Loucy (cell line): ENCODE results near the gene PBX2.
"Not testable (repeated sequence)": the region's sequence is repeated elsewhere in the genome, so short reads cannot be mapped to it uniquely, and the experiment has no call there.

Source experiments
- H2AFZ ChIP-seq: fragments of 200-600 bp; sonication (generic); 2 replicates; pipeline ENCODE4 v1.6.0; 2016; ENCODE audit warnings: antibody characterized with exemption, mild to moderate bottlenecking, low read length, moderate library complexity
- H3F3A ChIP-seq: fragments of 200-600 bp; 2 replicates; pipeline ENCODE4 v1.6.0; 2016; ENCODE audit warnings: antibody characterized with exemption, low read depth, mild to moderate bottlenecking
- H3K27me3 ChIP-seq: fragments of 200-600 bp; sonication (generic); 2 replicates; pipeline ENCODE4 v1.6.1; 2014; ENCODE audit warnings: low read length, mild to moderate bottlenecking; ENCODE audit not compliant: insufficient read depth, poor library complexity, severe bottlenecking
- H3K36me3 ChIP-seq: fragments of 200-600 bp; sonication (generic); 2 replicates; pipeline ENCODE4 v1.6.1; 2016; ENCODE audit warnings: low read length; ENCODE audit not compliant: insufficient read depth
- H3K4me1 ChIP-seq: fragments of 200-600 bp; sonication (generic); 2 replicates; pipeline ENCODE4 v1.5.1; 2014; ENCODE audit warnings: low read length, mild to moderate bottlenecking; ENCODE audit not compliant: insufficient read depth, poor library complexity, severe bottlenecking
- H3K4me2 ChIP-seq: fragments of 200-600 bp; sonication (generic); 2 replicates; pipeline ENCODE4 v1.6.0; 2014; ENCODE audit warnings: antibody characterized with exemption, low read length, low read depth, mild to moderate bottlenecking; ENCODE audit not compliant: poor library complexity, severe bottlenecking
- H3K4me3 ChIP-seq: fragments of 200-600 bp; sonication (generic); 2 replicates; pipeline ENCODE4 v1.5.1; 2014; ENCODE audit warnings: low read length, mild to moderate bottlenecking, mixed read lengths; ENCODE audit not compliant: poor library complexity, severe bottlenecking
- H3K79me2 ChIP-seq: fragments of 200-600 bp; sonication (generic); 2 replicates; pipeline ENCODE4 v1.6.1; 2014; ENCODE audit warnings: low read length; ENCODE audit not compliant: insufficient read depth
- H3K9ac ChIP-seq: fragments of 200-600 bp; sonication (generic); 2 replicates; pipeline ENCODE4 v1.6.0; 2014; ENCODE audit warnings: mild to moderate bottlenecking, low read depth, low read length, moderate library complexity; ENCODE audit not compliant: poor library complexity, severe bottlenecking
- H3K9me2 ChIP-seq: fragments of 200-600 bp; sonication (generic); replicated peaks from 2 replicates; pipeline ENCODE4 v1.6.1; 2016; ENCODE audit warnings: low read depth, low read length, mixed read lengths
- H3K9me3 ChIP-seq: fragments of 200-600 bp; sonication (generic); 2 replicates; pipeline ENCODE4 v1.6.1; 2014; ENCODE audit warnings: mild to moderate bottlenecking, antibody characterized with exemption, low read length, low read depth; ENCODE audit not compliant: insufficient read depth
- H4K20me1 ChIP-seq: fragments of 200-600 bp; sonication (generic); 2 replicates; pipeline ENCODE4 v1.6.0; 2014; ENCODE audit warnings: antibody characterized with exemption, low read length, mild to moderate bottlenecking; ENCODE audit not compliant: insufficient read depth, poor library complexity, severe bottlenecking
- EZH2phosphoT487 ChIP-seq: fragments of 200-600 bp; IDR thresholded peaks from 2 replicates; pipeline ENCODE4 v1.6.1; 2018; ENCODE audit warnings: antibody characterized with exemption, mild to moderate bottlenecking, moderate library complexity, borderline replicate concordance
- TF ChIP-seq, protein P1 (sequence below): fragments of 200-600 bp; sonication (generic); conservative IDR thresholded peaks from 2 replicates; pipeline ENCODE4 v1.5.1; 2014; ENCODE audit warnings: mild to moderate bottlenecking, antibody characterized with exemption, low read length

Gene PBX2

DNA sequence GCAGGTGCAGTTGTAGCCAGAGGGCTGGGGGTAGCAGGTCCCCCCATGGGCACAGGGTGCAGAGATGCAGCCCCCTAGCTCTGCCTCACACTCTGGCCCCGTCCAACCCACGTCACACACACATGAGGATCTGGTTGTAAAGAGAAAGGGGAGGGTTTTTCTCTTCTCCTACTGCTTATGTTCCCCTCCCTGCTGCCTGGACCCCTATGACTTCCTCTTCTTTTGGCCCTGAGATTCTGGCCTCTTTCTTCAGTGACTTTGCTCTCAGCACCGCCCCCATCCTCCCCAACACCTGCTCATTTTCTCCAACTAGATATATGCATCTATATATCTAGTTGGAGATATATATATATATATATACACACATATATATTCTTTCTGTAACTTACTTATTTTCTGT, 24.1 kb upstream of the PBX2 start:
- Histone ChIP-seq H3F3A (no peaks in the 10 kb centered on the region), H3K4me2 (no peak overlapping the region), H3K4me3 (no peak overlapping the region), H3K27me3 (no peaks in the 10 kb centered on the region), H3K9me2 (no peaks in the 10 kb centered on the region), H2AFZ (no peak overlapping the region), H3K79me2 (no peaks in the 10 kb centered on the region), H3K36me3 (no peaks in the 10 kb centered on the region), H3K4me1 (no peaks in the 10 kb centered on the region), H3K9ac (no peak overlapping the region), H4K20me1 (no peaks in the 10 kb centered on the region), H3K9me3 (no peaks in the 10 kb centered on the region)
- no peak for TF ChIP-seq EZH2phosphoT487
- TF ChIP-seq, protein P1, sequence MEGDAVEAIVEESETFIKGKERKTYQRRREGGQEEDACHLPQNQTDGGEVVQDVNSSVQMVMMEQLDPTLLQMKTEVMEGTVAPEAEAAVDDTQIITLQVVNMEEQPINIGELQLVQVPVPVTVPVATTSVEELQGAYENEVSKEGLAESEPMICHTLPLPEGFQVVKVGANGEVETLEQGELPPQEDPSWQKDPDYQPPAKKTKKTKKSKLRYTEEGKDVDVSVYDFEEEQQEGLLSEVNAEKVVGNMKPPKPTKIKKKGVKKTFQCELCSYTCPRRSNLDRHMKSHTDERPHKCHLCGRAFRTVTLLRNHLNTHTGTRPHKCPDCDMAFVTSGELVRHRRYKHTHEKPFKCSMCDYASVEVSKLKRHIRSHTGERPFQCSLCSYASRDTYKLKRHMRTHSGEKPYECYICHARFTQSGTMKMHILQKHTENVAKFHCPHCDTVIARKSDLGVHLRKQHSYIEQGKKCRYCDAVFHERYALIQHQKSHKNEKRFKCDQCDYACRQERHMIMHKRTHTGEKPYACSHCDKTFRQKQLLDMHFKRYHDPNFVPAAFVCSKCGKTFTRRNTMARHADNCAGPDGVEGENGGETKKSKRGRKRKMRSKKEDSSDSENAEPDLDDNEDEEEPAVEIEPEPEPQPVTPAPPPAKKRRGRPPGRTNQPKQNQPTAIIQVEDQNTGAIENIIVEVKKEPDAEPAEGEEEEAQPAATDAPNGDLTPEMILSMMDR = no peak

DNA sequence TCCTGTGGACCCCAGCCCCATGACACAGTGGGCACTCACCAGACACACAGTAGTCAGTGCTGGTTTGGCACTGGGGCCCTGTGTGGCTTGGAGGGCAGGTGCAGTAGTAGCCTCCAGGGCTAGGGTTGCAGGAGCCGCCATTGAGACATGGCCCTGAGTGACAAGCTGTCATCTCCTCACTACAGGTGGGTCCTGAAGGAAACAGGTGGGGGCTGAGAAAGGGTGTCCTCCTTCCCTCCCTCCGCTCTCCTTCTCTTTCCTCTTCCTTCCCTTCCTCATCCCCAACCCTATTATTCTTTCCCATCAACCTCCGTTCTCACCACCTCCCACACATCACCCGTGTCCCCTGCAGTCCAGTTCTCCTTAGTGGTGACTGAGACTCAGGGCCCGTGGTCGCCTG, 23.6 kb upstream of the PBX2 start:
- Histone ChIP-seq H3K4me3 (no peak overlapping the region), H3F3A (no peaks in the 10 kb centered on the region), H3K9me2 (no peaks in the 10 kb centered on the region), H4K20me1 (no peaks in the 10 kb centered on the region), H3K4me2 (no peak overlapping the region), H2AFZ (no peak overlapping the region), H3K79me2 (no peaks in the 10 kb centered on the region), H3K27me3 (no peaks in the 10 kb centered on the region), H3K4me1 (no peaks in the 10 kb centered on the region), H3K9me3 (no peaks in the 10 kb centered on the region), H3K9ac (no peak overlapping the region), H3K36me3 (no peaks in the 10 kb centered on the region)
- TF ChIP-seq, protein P1 = no peak
- no peak for TF ChIP-seq EZH2phosphoT487

DNA sequence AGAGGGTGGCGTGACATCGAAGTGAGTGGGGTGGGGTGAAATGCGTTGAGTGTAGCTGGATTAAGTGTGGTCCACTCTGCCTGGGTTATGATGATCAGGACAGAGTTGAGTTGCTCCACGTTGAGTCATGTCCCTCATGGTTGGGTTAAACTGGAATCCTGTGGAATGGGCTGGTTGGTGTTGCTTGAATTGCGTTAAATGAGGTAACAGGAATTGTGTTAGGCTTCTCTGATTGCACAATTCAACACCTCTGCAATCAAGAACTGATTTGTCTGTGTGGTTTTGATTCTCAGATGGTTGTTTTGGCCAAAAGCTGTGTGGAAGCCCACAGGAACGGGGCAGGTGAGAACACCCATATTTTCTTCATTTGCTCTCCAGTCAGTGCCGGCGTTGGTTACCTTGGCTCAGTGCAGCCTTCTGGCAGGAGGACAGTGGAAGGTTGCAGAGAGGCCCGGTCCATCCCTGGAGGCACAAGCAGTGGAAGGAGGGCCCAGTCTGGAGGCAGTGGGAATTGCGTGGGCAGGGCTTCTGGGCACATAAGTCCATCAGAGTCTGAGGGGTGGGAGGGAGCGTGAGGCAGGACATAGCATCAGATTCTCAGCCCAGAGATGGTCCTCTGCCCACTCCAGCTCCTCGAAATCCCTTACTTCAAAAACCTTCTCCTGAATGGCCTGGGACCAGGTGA, 22.2 kb upstream of the PBX2 start:
- H2AFZ ChIP-seq = no peak overlapping the region

DNA sequence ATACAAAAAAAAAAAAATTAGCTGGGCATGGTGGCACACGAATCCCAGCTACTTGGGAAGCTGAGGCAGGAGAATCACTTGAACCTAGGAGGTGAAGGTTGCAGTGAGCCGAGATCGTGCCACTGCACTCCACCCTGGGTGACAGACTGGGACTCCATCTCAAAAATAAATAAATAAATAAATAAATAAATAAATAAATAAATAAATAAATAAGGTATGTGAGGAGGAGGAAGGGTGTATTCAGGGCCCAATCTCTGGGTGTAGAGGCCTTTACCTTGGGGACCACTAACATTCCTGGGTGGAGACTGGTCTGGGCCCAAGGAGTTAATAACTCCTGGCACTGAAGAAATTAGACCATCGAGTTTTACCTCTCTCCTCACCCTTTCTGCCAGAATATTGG, 21.4 kb upstream of the PBX2 start:
- not testable (repeated sequence) for H3K9ac ChIP-seq, H3K36me3 ChIP-seq, H4K20me1 ChIP-seq, H3K27me3 ChIP-seq, H3K4me2 ChIP-seq, H3K9me3 ChIP-seq, H3K79me2 ChIP-seq, H2AFZ ChIP-seq, H3K9me2 ChIP-seq, H3F3A ChIP-seq, H3K4me1 ChIP-seq, H3K4me3 ChIP-seq

More for the DNA sequence above, 22.2 kb upstream of the PBX2 start:
- H3K36me3 ChIP-seq = no peaks in the 10 kb centered on the region
- H3F3A ChIP-seq = no peaks in the 10 kb centered on the region
- H3K9ac ChIP-seq = no peak overlapping the region
- H4K20me1 ChIP-seq = no peaks in the 10 kb centered on the region
- H3K79me2 ChIP-seq = no peaks in the 10 kb centered on the region
- H3K4me1 ChIP-seq = no peaks in the 10 kb centered on the region
- H3K4me2 ChIP-seq = no peak overlapping the region
- no peaks in the 10 kb centered on the region for H3K27me3 ChIP-seq
- H3K4me3 ChIP-seq = no peak overlapping the region
- H3K9me3 ChIP-seq = no peaks in the 10 kb centered on the region
- H3K9me2 ChIP-seq = no peaks in the 10 kb centered on the region
- TF ChIP-seq, protein P1 = no peak
- TF ChIP-seq EZH2phosphoT487 = no peak
